Measurements from ENCODE around the gene ZG16B.

The ZG16B gene

DNA sequence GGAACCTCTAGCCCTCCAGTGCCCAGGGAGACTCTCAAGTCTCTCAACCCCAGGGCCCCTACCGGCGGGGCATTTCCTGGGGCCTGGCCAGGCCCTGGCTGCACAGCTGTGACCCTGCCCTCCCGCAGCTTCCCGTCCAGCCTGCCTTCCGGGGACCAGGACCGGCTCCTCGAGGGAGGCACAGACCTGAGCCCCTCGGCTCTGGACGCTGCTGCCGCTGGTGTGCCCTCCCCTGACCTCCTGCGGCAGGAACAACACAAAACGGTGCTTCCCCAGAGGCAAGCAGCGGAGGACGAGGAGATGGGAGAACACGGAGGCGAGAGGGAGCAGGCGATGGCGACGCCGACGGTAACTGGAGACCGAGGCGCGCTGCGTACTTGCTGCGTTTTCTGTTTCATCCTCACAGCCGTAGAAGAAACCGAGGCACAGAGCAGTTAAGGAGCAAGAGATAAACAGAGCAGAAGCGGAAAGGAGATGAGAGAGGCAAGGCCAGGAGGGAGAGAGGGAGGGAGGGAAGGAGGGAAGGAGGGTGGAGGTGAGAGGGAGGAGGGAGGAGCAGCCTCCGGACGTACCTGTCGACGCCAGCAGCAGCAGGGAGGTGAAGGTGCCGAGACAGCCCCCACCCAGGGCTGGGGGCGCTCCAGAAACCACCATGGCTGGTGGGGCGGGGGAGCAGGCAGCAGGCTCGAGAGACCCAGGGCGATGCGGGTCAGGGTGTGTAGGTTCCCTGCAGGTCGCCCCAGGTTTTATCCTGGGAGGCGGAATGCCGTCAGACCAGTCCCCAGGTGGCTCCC, 27.5 kb downstream of the ZG16B start, which contains the start of gene PRSS22:
PRSS22 (minus strand) TSS at position 720 of the 794 bp plus-strand sequence; CDS start at position 654, 66 bp downstream.
- TF ChIP-seq, protein P1, sequence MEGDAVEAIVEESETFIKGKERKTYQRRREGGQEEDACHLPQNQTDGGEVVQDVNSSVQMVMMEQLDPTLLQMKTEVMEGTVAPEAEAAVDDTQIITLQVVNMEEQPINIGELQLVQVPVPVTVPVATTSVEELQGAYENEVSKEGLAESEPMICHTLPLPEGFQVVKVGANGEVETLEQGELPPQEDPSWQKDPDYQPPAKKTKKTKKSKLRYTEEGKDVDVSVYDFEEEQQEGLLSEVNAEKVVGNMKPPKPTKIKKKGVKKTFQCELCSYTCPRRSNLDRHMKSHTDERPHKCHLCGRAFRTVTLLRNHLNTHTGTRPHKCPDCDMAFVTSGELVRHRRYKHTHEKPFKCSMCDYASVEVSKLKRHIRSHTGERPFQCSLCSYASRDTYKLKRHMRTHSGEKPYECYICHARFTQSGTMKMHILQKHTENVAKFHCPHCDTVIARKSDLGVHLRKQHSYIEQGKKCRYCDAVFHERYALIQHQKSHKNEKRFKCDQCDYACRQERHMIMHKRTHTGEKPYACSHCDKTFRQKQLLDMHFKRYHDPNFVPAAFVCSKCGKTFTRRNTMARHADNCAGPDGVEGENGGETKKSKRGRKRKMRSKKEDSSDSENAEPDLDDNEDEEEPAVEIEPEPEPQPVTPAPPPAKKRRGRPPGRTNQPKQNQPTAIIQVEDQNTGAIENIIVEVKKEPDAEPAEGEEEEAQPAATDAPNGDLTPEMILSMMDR (IDR thresholded peaks at IDR 0.05; ENCODE audit: low read depth, low read length, missing control alignments), result no peak
- no peak within 1 kb of the TSS for H3K4me3 ChIP-seq (replicated peaks; ENCODE audit: low read depth, low read length)
- DNase-seq (ENCODE audit: extremely low read depth, low read depth), result no peak

DNA sequence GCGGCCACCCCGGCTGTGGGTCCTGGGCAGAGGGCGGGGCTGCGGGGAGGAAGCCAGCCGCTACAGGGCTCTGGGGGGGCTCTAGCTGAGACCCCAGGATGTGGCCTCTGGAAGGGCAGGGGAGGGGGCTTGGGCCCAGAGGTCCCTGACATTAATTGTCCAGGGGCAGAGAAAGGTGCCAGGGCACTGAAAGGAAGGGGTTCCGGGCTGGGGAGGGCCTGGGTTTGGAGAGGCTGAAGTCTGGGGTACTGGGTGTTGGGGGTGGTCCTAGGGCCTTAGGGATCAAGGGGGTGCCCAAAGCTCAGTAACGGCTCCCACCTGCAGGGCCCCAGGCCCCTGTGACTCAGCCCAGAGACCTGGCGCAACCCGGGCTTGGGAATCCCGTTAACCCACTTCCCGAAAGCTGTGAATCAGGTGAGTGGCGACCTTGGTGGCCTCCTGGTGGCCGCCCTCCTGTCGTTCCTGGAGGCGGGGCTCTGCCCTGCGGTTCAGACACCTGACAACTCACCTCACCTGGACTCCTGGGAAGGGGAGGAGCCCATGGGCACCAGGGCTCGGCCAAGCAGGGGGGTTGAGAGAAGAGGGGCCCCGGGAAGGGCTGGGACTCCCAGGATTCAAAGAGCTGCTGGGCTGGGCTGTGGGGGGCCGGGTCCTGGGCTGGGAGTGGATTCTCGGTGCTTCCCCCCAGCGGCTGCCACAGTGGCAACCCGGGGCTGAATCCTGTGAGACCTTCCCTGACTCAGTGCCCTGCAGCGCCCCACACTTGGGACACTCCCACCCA, 28.3 kb downstream of the ZG16B start:
- H3K4me3 ChIP-seq (replicated peaks; ENCODE audit: low read depth, low read length), result no peak overlapping the region
- no peak for DNase-seq (ENCODE audit: extremely low read depth, low read depth)
- TF ChIP-seq, protein P1 (IDR thresholded peaks at IDR 0.05; ENCODE audit: low read depth, low read length, missing control alignments), result no peak

DNA sequence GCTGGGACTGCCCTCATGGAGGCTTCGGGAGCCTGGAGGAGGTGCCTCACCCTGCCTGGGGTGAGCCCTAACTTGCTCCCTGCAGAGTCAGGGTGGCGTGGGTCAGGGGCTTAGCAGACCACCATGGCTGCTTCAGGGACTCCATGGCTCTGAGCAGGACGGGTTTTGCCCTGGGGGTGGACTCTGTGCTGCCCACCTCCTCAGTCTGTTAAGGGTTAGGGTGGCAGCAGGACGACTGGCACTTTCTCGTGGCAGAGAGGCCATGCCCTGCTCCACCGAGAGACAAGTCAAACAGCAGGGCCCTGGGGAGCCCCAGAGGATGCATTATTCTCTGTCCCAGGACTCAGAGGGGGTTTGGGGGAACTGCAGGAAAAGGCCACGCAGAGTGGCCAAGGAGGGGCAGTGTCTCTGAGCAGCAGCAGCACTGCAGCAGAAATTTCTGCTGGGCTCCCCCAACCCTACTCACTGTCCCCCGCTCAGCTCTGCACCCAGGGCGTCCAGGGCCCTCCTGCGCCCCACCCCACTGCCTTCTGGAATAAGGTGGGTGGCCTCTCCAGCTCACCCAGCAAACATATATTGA, 29.7 kb downstream of the ZG16B start:
- TF ChIP-seq, protein P1 (IDR thresholded peaks at IDR 0.05; ENCODE audit: low read depth, low read length, missing control alignments), result no peak
- no peak overlapping the region for H3K4me3 ChIP-seq (replicated peaks; ENCODE audit: low read depth, low read length)
- no peak for DNase-seq (ENCODE audit: extremely low read depth, low read depth)

DNA sequence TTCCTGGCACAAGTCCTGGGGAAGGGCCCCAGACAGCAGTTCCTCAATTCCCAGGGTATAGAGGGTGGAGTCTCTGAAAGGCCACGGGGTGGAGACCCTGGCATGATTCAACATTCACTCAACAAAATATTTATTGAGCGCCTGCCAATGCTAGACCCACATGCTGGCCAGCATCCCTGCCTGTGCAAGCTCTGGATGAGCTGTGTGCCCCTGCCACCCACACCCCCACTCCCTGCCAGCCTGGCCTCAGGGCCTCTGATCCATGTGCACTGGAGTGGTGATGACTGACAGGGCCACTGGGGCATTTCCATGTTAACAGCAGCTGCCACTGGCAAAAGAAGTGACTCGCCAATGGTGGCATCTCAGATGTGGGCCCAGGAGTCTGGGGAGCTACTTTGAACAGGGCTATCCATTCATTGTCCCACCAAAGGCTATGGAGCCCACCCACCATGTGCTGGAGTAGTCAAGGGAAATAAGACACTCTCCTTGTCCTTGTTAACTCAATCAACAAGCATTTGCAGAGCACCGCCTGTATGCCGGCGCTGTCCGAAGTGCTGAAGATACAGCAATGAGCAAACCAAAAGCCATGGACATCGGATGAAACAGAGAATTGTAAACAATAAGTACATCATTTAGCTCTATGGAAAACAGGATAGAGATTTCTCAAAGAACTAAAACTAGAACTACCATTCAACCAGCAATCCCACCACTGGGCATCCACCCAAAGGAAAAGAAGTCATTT, 30.9 kb downstream of the ZG16B start:
- TF ChIP-seq, protein P1 (IDR thresholded peaks at IDR 0.05; ENCODE audit: low read depth, low read length, missing control alignments), result no peak
- no peak overlapping the region for H3K4me3 ChIP-seq (replicated peaks; ENCODE audit: low read depth, low read length)
- no peak for DNase-seq (ENCODE audit: extremely low read depth, low read depth)

DNA sequence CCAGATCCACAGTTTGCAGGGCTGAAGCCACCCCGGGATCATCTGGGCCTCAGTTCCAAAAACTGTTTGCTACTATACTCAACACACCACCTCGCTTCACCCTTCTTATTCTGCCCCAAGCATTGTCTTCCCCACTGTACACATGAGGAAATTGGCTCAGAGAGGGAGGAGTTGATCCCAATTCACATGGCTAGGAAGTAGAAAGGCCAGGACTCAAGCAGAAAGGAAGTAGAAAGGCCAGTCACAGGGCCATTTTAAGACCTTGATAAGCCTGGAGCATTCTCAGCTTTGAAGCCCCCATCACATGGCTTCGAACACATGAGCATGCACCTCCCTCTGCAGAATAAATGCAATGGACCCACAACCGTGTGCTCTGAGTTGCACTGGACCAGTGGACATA, 35.5 kb downstream of the ZG16B start:
- TF ChIP-seq, protein P1 (IDR thresholded peaks at IDR 0.05; ENCODE audit: low read depth, low read length, missing control alignments), result no peak
- DNase-seq (ENCODE audit: extremely low read depth, low read depth), result no peak
- H3K4me3 ChIP-seq (replicated peaks; ENCODE audit: low read depth, low read length), result no peak overlapping the region

DNA sequence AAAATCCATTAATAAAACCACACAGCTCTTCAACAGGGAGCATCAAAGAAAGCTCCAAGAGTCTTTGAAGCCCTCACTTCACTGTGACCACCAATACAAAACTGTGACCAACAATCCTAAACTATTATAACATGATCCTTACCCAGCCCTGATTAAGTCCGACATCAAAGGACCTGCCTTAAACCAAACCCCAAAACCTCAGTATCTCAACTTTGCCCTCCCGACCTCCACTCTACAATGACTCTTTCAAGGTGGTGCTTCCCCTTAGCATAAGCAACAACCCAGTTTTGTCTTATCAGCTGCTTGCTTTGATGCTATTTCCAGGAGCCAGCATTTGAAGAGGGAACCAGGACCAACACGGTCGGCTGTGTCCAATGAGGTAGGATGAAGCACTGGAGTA, 36.3 kb downstream of the ZG16B start:
- TF ChIP-seq, protein P1 (IDR thresholded peaks at IDR 0.05; ENCODE audit: low read depth, low read length, missing control alignments), result no peak

More for the DNA sequence above, 36.3 kb downstream of the ZG16B start:
- DNase-seq (ENCODE audit: extremely low read depth, low read depth), result no peak
- H3K4me3 ChIP-seq (replicated peaks; ENCODE audit: low read depth, low read length), result no peak overlapping the region

Data from HFF-Myc (cell line).